GM18498 (cell line): ENCODE results near the gene LAMTOR4.
"Not testable (repeated sequence)": the region's sequence is repeated elsewhere in the genome, so short reads cannot be mapped to it uniquely, and the experiment has no call there.

Experiments
- ATAC-seq: cut with Tn5 transposase; IDR thresholded peaks from one replicate; pipeline ENCODE4 v1.9.1; 2021; ENCODE audit warnings: mild to moderate bottlenecking, moderate library complexity; ENCODE audit not compliant: unreplicated experiment

LAMTOR4 gene

GRCh38 chr7:100169147-100169850 lies 20.6 kb downstream of the LAMTOR4 start:
- ATAC-seq, result no peak

GRCh38 chr7:100170101-100170897 lies 21.6 kb downstream of the LAMTOR4 start:
- no peak for ATAC-seq

- ATAC-seq, result no peak
Observed at GRCh38 chr7:100171087-100171681, 22.5 kb downstream of the LAMTOR4 start.

GRCh38 chr7:100171840-100172239 lies 23.1 kb downstream of the LAMTOR4 start:
- ATAC-seq, result no peak

GRCh38 chr7:100173806-100174495 lies 25.2 kb downstream of the LAMTOR4 start:
- ATAC-seq, result no peak

GRCh38 chr7:100174582-100174981 lies 25.9 kb downstream of the LAMTOR4 start:
- ATAC-seq, result no peak

- no peak for ATAC-seq
Observed at GRCh38 chr7:100175296-100175935, 26.7 kb downstream of the LAMTOR4 start.

GRCh38 chr7:100176096-100177044 lies 27.7 kb downstream of the LAMTOR4 start:
- ATAC-seq, result no peak

- ATAC-seq, result peak; percentile 82
Observed at GRCh38 chr7:100177045-100178001, 28.6 kb downstream of the LAMTOR4 start, which contains the start of the genes GPC2 and STAG3. TSS of gene GPC2 (minus strand) at chr7:100177381. CDS start at chr7:100177199, 182 bp downstream. TSS of gene STAG3 (plus strand) at chr7:100177918. CDS start at chr7:100180557, 2,639 bp downstream.

GRCh38 chr7:100180084-100180483 lies 31.4 kb downstream of the LAMTOR4 start:
- not testable (repeated sequence) for ATAC-seq

- ATAC-seq, result not testable (repeated sequence)
Observed at GRCh38 chr7:100182616-100183015, 33.9 kb downstream of the LAMTOR4 start.

GRCh38 chr7:100183090-100183489 lies 34.4 kb downstream of the LAMTOR4 start:
- not testable (repeated sequence) for ATAC-seq

- ATAC-seq, result no peak
Observed at GRCh38 chr7:100185726-100186125, 37.0 kb downstream of the LAMTOR4 start.

GRCh38 chr7:100189061-100189460 lies 40.3 kb downstream of the LAMTOR4 start:
- no peak for ATAC-seq

GRCh38 chr7:100190048-100190711 lies 41.5 kb downstream of the LAMTOR4 start:
- peak; percentile 53 for ATAC-seq

GRCh38 chr7:100191775-100192174 lies 43.1 kb downstream of the LAMTOR4 start:
- no peak for ATAC-seq

- ATAC-seq, result not testable (repeated sequence)
Observed at GRCh38 chr7:100192281-100192862, 43.7 kb downstream of the LAMTOR4 start.
